Natural killer cell treated with Interleukin-12 subunit alpha and Interleukin-12 subunit beta and Interleukin-15 and Interleukin-18, amount 100 ng/mL, for 72 hours (primary cell): ENCODE measurements around the gene LSAMP. TPM values are rescaled to one million over a fixed set of nuclear protein-coding genes. Genes with fewer than 3 reads are reported as not detected.

Experiments
- ATAC-seq, 2 donors: fragments of 150-1000 bp; cut with Tn5 transposase in 1 of 2; sonication (Bioruptor Pico), chemical (Tn5 transposase) in 1 of 2; 2 replicates each; pipeline ENCODE4 v1.10.0; 2021
- DNase-seq: peaks from one replicate; pipeline ENCODE4 v3.0.0; 2022; ENCODE audit warnings: low spot score
- H3K27ac Mint-ChIP-seq, 2 donors: 1 replicate in 1 of 2; 2 replicates in 1 of 2; pipeline ENCODE4 v1.8.0; 2022; ENCODE audit warnings: mixed read lengths in 2 of 2, mild to moderate bottlenecking in 1 of 2, moderate library complexity in 1 of 2
- H3K27me3 Mint-ChIP-seq, 2 donors: 1 replicate in 1 of 2; 2 replicates in 1 of 2; pipeline ENCODE4 v1.8.0; 2022; ENCODE audit warnings: mixed read lengths in 2 of 2
- H3K36me3 Mint-ChIP-seq: one replicate; pipeline ENCODE4 v1.8.0; 2022; ENCODE audit warnings: mixed read lengths
- H3K4me1 Mint-ChIP-seq, 2 donors: 1 replicate in 1 of 2; 2 replicates in 1 of 2; pipeline ENCODE4 v1.8.0; 2022; ENCODE audit warnings: low read depth in 2 of 2, mixed read lengths in 2 of 2, mild to moderate bottlenecking in 1 of 2
- H3K4me3 Mint-ChIP-seq: one replicate; pipeline ENCODE4 v1.8.0; 2022; ENCODE audit warnings: mixed read lengths
- H3K9me3 Mint-ChIP-seq: 2 replicates; pipeline ENCODE4 v1.8.0; 2022; ENCODE audit warnings: mixed read lengths
- total RNA-seq, 2 donors: library from RNA; stranded (reverse); gene quantifications; one replicate each; pipeline ENCODE4 v1.2.3, GENCODE V29; 2022

The LSAMP gene
- total RNA-seq, 2 donors from 2014 or later: not detected

DNA sequence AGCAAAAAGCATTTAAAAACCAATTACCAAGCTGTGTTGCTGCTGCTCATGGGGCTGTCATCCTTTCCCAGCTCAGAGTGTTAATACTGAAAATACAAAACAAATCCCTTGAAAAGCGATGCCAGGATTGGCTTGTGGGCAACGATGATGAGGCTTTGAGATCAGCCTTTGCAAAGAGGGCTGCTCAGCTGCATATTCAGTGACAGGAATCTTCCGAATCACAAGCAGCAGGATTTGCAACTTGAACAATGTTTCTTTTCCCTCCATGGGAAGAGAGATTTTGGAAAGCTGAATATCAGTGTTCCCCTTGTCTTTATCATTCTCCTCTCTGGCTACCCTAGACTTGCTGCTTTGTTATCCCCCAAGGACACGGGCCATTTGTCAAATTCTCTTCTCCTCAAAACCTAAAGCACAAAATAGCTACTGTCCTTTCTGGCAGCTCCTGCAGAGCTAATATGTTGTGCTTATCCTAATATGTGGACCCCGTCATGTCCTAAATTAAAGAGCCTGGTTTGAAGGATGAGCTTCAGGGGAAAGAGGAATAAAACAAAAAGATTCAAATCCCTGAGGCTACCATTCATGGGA is 446.2 kb downstream of the LSAMP start:
- no peaks in the 10 kb centered on the region for H3K4me1 Mint-ChIP-seq
- no peak overlapping the region for H3K27ac Mint-ChIP-seq
- no peak overlapping the region for H3K4me3 Mint-ChIP-seq
- ATAC-seq (no peak), DNase-seq (no peak)
- H3K27me3 Mint-ChIP-seq: no peaks in the 10 kb centered on the region
- H3K9me3 Mint-ChIP-seq: peaks cover 12% of the 10 kb centered on the region
- no peaks in the 10 kb centered on the region for H3K36me3 Mint-ChIP-seq

DNA sequence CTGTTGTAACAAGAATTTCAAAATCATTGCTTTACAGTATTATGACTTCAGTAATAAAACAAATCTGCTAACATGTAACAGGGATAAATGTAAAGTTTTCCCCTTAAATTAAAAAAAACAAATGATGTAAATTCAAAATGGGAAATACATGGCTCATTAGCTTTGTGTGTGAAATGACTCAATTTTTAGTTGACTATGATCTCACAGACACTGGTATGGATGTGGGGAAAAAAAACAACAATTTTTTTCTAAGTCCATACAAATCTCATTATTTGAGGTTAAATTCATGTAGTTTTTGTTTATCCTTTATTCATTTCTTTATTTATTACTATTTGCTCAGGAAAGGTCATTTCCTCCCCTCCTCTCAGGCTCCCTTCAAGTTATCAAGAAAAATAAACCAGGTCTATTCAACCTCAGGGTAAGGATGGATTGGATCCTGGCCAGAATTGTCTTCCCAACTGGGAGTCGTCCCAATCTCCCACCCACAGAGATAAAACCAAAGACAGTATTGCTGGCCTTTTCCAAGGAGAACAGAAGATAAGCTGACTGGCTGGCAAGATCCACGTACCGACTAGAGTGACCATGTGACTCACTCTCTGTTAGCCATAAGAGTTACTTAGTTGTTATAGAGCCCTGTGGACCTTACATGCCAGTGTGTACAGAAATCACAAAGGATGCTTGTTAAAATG is 448.7 kb downstream of the LSAMP start:
- peaks cover 10% of the 10 kb centered on the region for H3K9me3 Mint-ChIP-seq

DNA sequence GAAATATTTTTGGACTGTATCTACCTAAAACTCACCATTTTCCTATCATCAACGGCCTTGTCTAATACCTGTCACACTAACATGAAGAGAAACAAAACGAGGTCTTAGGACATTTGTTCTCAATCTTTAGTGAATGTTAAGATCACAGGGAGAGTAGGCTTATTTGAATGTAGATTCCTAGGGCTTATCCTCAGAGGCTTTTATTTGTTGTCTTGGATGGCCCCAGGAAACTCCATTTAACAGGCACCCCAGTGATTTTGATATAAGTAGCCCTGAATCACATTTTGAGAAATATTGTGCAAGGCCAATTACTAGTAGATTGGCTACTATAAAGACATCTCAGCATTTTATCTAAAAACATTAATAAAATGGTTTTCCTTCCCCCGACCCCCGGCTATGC is 454.6 kb downstream of the LSAMP start:
- no peaks in the 10 kb centered on the region for H3K4me1 Mint-ChIP-seq
- H3K9me3 Mint-ChIP-seq: no peaks in the 10 kb centered on the region
- no peak overlapping the region for H3K4me3 Mint-ChIP-seq
- ATAC-seq (no peak), DNase-seq (no peak)
- no peaks in the 10 kb centered on the region for H3K27me3 Mint-ChIP-seq
- no peaks in the 10 kb centered on the region for H3K36me3 Mint-ChIP-seq
- no peak overlapping the region for H3K27ac Mint-ChIP-seq

More for the DNA sequence above, 448.7 kb downstream of the LSAMP start:
- Mint-ChIP-seq H3K4me1 (no peaks in the 10 kb centered on the region), H3K36me3 (no peaks in the 10 kb centered on the region), H3K27me3 (no peaks in the 10 kb centered on the region), H3K27ac (no peak overlapping the region), H3K4me3 (no peak overlapping the region)
- ATAC-seq (no peak), DNase-seq (no peak)

DNA sequence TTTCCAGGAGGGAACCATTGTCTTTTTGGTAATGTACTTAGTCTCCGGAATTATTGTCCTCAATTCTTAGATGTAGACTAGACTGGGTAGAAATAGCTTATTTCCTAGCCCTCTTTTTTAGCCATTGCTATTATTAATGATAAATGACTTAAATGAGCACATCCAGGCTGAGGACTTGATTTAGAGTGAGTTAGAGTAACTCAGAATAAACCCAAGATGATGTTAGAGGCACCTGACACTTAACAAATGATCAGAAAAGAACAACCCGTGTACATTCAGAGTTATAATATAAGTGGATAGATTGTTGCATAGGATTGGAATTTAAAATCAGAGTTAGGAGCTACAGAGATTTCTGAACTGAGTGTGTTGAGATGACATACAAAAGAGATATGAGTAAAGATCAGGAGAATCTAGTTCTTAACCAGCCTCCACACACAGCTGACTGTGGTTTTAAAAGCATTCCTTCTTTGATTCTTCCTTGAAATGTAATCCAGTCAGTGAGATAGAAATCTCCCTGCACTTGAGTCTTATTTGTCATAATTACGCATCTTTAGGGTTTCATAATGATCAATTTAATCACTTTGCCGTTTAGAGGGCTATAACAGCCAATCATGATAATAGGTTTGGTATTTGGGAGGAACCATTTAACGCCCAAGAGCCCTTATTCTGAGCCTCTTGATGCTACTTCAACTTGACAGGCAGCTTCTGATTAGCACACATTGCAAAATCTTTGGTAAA is 455.4 kb downstream of the LSAMP start:
- H3K4me1 Mint-ChIP-seq: no peaks in the 10 kb centered on the region
- no peaks in the 10 kb centered on the region for H3K9me3 Mint-ChIP-seq
- no peaks in the 10 kb centered on the region for H3K36me3 Mint-ChIP-seq
- no peak for DNase-seq
- no peak overlapping the region for H3K4me3 Mint-ChIP-seq
- ATAC-seq: no peak
- H3K27me3 Mint-ChIP-seq: no peaks in the 10 kb centered on the region
- H3K27ac Mint-ChIP-seq: no peak overlapping the region

DNA sequence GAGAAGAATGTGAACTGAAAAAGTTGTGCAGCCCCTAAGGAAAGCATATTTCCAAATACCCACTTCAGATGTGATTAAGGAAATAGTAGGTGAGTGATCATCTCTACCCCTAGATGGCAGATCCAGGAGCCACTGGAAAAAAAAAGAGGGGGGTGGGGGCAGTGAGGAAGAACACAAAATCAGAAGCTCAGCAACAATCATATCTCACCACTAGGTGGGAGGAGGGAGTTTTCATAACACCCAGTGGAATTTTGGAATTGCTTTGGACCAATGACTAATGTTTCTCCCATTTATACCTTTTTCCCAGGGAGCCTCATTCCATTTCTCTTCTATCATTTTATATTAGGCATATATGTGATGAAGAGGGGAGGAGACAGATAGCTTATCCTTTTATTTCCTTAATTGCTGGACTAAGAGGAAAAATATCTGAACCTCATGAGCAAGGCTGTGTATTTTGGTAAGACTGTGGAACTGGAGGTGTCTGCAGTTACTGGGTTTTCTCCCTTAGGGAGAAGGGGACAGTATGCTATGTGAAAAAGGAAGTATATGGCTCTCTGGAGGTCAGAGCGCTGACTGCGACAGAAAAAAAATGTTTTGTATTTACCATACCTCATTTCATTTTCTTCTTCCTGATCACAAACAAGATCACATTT is 458.6 kb downstream of the LSAMP start:
- Mint-ChIP-seq H3K36me3 (no peaks in the 10 kb centered on the region), H3K9me3 (peaks cover 10% of the 10 kb centered on the region), H3K27me3 (no peaks in the 10 kb centered on the region), H3K4me1 (no peaks in the 10 kb centered on the region), H3K27ac (no peak overlapping the region), H3K4me3 (no peak overlapping the region)
- DNase-seq: no peak
- no peak for ATAC-seq

DNA sequence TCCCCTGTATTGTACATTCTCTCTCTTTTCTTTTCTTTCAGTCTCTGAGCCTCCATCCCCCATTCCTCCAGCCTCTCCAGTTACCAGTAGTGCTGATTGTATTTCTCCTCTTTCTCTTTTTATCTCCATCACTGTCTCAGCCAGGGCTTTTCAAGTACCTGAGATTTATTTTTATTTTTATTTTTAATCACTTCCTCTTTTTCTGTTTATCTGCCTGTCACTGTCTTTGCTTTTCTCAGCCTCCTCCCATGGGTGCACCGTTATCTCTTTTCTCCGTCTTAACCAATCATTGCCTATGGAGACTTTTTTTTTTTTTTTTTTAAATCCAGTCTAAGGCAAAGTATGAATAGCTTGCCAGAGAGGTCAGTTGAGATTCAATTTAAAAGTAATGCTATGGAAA is 462.7 kb downstream of the LSAMP start:
- peaks cover 13% of the 10 kb centered on the region for H3K9me3 Mint-ChIP-seq
- H3K36me3 Mint-ChIP-seq: no peaks in the 10 kb centered on the region
- H3K27me3 Mint-ChIP-seq: no peaks in the 10 kb centered on the region
- H3K27ac Mint-ChIP-seq: no peak overlapping the region
- no peak for ATAC-seq
- H3K4me3 Mint-ChIP-seq: no peak overlapping the region
- DNase-seq: no peak
- no peaks in the 10 kb centered on the region for H3K4me1 Mint-ChIP-seq

DNA sequence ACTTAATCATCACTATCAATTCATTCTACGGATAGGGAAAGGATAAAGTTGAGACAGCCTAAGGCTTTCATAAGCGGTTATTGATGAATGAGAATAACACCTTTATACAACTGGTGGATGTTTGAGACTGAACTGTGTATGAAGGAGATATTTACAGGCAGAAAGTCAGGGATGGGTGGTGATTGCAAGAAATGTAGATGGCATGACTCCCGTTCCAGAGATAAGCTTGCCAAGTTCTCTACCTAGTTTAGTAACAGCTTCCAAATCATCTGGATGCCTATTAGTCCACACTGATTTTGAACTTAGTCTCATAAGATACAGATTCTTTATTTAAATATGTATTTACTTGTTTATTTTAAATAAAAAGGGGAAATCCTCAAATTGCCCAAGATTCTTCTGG is 463.2 kb downstream of the LSAMP start:
- no peak for ATAC-seq
- no peaks in the 10 kb centered on the region for H3K36me3 Mint-ChIP-seq
- H3K27ac Mint-ChIP-seq: no peak overlapping the region
- H3K4me1 Mint-ChIP-seq: no peaks in the 10 kb centered on the region
- H3K27me3 Mint-ChIP-seq: no peaks in the 10 kb centered on the region
- peaks cover 13% of the 10 kb centered on the region for H3K9me3 Mint-ChIP-seq
- no peak overlapping the region for H3K4me3 Mint-ChIP-seq
- DNase-seq: no peak

DNA sequence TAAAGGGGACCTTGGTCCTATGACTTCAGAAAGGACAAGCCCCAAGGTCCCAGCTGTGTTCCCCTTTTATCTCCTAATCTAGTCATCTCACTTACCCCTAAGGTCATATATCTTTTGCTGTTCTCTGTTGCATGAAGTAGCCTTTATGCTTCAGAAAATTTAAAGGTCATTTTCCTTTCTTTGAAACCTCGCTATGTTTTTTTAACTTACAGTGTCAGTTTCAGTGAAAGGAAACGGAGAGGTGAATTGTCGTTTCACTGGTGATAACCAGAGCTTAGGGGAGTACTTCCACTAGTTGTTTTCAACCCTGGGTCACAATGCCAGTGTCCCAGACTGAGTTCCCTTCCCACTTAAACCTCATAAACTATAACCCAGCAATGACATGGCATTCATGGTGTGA is 464.6 kb downstream of the LSAMP start:
- Mint-ChIP-seq H3K27me3 (no peaks in the 10 kb centered on the region), H3K27ac (no peak overlapping the region)

DNA sequence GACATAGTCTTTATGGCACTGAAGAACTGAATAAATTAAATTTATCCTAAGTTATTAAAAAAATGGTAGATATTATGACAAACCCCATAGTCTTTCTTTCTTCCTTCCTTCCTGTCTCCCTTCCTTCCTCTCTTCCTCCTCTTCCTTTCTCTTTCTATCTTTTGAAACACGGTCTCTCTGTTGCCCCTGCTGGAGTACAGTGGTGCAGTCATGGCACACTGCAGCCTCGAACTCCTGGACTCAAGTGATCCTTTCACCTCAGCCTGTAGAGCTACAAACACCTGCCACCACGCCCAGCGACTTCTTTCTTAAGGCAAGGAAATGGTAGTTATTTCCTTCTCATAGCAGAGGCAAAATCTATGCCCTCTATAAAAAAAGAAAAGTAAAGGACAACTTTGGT is 467.4 kb downstream of the LSAMP start:
- H3K4me3 Mint-ChIP-seq: no peak overlapping the region
- H3K4me1 Mint-ChIP-seq: no peaks in the 10 kb centered on the region
- H3K27ac Mint-ChIP-seq: no peak overlapping the region
- no peaks in the 10 kb centered on the region for H3K36me3 Mint-ChIP-seq
- H3K27me3 Mint-ChIP-seq: no peaks in the 10 kb centered on the region
- no peak for ATAC-seq
- DNase-seq: no peak
- H3K9me3 Mint-ChIP-seq: peaks cover 3% of the 10 kb centered on the region

More for the DNA sequence above, 464.6 kb downstream of the LSAMP start:
- H3K4me3 Mint-ChIP-seq: no peak overlapping the region
- no peaks in the 10 kb centered on the region for H3K4me1 Mint-ChIP-seq
- no peak for DNase-seq
- peaks cover 13% of the 10 kb centered on the region for H3K9me3 Mint-ChIP-seq
- H3K36me3 Mint-ChIP-seq: no peaks in the 10 kb centered on the region
- ATAC-seq: no peak

DNA sequence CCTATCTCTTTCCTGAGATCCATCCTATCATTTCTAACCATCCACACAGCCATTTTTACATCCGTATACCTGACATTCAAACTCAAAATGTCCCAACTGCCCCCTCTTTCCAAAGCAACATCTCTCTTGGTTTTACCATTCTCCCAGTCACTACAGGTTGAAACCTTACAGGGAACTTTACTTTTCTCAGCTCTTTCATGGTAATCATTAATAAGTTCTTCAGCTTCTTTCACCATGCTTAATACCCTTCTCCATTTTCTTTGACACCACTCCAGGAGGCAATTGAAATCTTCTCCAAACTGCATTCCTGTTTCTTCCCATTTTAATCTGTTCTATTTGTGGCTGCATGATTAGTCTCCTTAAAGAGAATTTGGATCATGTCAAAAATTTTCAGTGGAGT is 469.5 kb downstream of the LSAMP start:
- ATAC-seq: no peak
- DNase-seq: no peak
- no peak overlapping the region for H3K4me3 Mint-ChIP-seq

DNA sequence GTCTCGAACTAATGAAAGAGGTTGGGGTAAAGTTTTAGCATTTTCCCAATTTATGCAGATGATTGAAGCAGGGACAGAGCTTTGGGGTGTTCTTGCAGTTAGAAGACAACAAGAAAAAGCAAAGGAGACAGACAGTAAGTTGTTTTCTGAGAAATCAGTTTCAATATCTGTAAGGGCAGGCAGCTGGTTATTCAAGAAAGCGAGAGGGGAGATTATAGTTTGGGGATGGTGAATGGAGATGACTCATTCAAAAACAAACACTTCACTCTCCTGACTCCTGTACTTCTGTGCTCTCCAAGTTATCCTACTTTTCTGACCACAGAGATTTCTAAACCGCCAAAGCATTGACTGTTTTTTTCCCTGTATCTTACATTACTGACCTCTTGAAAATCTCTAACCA is 469.9 kb downstream of the LSAMP start:
- Mint-ChIP-seq H3K4me3 (no peak overlapping the region), H3K27ac (no peak overlapping the region), H3K4me1 (no peaks in the 10 kb centered on the region), H3K27me3 (no peaks in the 10 kb centered on the region), H3K9me3 (peaks cover 3% of the 10 kb centered on the region), H3K36me3 (no peaks in the 10 kb centered on the region)
- ATAC-seq (no peak), DNase-seq (no peak)

More for the DNA sequence above, 469.5 kb downstream of the LSAMP start:
- Mint-ChIP-seq H3K27ac (no peak overlapping the region), H3K36me3 (no peaks in the 10 kb centered on the region), H3K4me1 (no peaks in the 10 kb centered on the region), H3K27me3 (no peaks in the 10 kb centered on the region), H3K9me3 (peaks cover 3% of the 10 kb centered on the region)

DNA sequence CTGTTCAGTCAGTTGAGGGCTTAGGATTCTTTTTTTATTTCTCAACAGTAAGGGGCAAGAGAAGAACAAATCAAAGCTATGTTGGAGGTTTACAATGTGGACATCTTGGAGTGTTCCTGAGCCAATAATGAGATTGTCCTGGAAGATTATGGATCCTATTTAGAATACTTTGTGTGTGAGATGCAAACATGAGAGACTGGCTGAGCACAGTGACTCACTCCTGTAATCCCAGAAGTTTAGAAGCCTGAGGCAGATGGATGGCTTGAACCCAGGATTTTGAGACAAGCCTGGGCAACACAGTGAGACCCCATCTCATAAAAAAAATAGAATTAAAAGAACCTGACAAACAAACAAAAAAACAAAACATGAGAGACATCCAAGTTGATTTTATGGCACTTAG is 470.3 kb downstream of the LSAMP start:
- H3K4me1 Mint-ChIP-seq: no peaks in the 10 kb centered on the region
- H3K27me3 Mint-ChIP-seq: no peaks in the 10 kb centered on the region
- H3K36me3 Mint-ChIP-seq: no peaks in the 10 kb centered on the region
- DNase-seq (no peak), ATAC-seq (no peak)
- peaks cover 3% of the 10 kb centered on the region for H3K9me3 Mint-ChIP-seq
- H3K4me3 Mint-ChIP-seq: no peak overlapping the region
- no peak overlapping the region for H3K27ac Mint-ChIP-seq

DNA sequence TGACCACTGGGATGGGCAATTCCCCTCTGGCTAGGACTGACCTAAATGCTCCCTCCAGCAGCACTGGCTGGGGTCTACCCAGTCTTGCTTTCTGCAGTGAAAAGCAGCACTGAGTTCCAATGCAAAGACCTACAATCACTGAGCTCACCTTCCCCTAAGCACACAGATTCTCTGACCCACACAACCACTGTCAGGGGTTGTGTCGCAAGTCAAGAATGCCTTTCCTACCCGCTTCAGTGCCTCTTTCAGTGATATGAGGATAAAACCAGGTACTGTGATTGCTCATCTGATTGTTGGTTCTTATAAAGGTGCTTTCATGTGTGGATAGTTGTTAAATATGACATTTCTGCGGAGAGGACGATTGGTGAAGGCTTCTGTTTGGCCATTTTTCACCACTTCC is 476.4 kb downstream of the LSAMP start:
- no peak overlapping the region for H3K27ac Mint-ChIP-seq
- no peak for DNase-seq
- no peaks in the 10 kb centered on the region for H3K36me3 Mint-ChIP-seq
- H3K9me3 Mint-ChIP-seq: peaks cover 12% of the 10 kb centered on the region
- ATAC-seq: no peak
- H3K4me1 Mint-ChIP-seq: no peaks in the 10 kb centered on the region
- H3K27me3 Mint-ChIP-seq: no peaks in the 10 kb centered on the region
- no peak overlapping the region for H3K4me3 Mint-ChIP-seq

DNA sequence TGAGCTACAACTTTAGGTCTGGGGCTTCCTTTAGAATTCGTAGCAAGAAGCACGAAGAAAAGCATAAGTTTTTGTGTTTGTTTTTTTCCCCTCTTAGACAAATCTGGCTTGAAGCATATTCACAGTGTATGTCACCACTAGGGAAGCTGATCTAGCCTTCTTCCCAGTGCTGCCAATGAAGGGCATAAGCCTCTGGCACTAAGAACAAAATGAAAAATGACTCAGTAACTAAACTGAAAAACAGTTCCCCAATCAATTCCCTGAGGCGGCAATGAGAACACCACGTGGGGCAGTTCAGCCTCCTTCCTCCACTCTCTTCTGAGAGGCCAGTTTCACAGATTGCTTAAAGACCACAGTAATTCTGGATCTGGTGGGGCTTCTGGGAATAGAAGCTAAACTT is 483.9 kb downstream of the LSAMP start:
- Mint-ChIP-seq H3K9me3 (peaks cover 13% of the 10 kb centered on the region), H3K4me1 (no peaks in the 10 kb centered on the region), H3K27me3 (no peaks in the 10 kb centered on the region), H3K4me3 (no peak overlapping the region), H3K27ac (no peak overlapping the region), H3K36me3 (no peaks in the 10 kb centered on the region)
- no peak for DNase-seq
- no peak for ATAC-seq
